GM12878 (cell line): Measurements from ENCODE around the gene HDAC7. TPM values are rescaled to one million over a fixed set of nuclear protein-coding genes. Genes with fewer than 3 reads are reported as not detected.

Source experiments
- ATAC-seq: fragments of 200-7000 bp; cut with Tn5 transposase; 3 replicates; pipeline ENCODE4 v1.9.1; 2020; ENCODE audit warnings: mild to moderate bottlenecking, moderate library complexity
- BruUV-seq: library from RNA; stranded (reverse); fragments of 400-500 nt; replicated peaks from 2 replicates; lab custom pipeline; 2021; lab: Mats Ljungman, UMichigan
- CTCF ChIA-PET: fragments of 300-600 bp; sonication (Branson Sonifier 250); formaldehyde crosslinking; extraction: SDS; loops from one replicate; lab custom pipeline; 2021; ENCODE audit warnings: inconsistent platforms; lab: Yijun Ruan, JAX
- POLR2A ChIA-PET: fragments of 350-600 bp; formaldehyde crosslinking; extraction: SDS; loops from one replicate; lab custom pipeline; 2021; ENCODE audit warnings: inconsistent platforms; lab: Charles Lee
- RAD21 ChIA-PET: fragments of 300-600 bp; sonication (Branson Sonifier 250); formaldehyde crosslinking; loops from one replicate; lab custom pipeline; 2023; ENCODE audit warnings: antibody characterized with exemption; ENCODE audit not compliant: unreplicated experiment; lab: Charles Lee
- SMC1A ChIA-PET: fragments of 300-600 bp; sonication (Branson Sonifier 250); formaldehyde crosslinking; loops from one replicate; lab custom pipeline; 2023; ENCODE audit not compliant: unreplicated experiment, uncharacterized antibody; lab: Charles Lee
- DNase-seq: peaks from one replicate; pipeline ENCODE4 v3.0.0-alpha.2; 2011; ENCODE audit warnings: low read depth, low spot score
- FAIRE-seq: peaks from 3 replicates; lab custom pipeline; 2011; peaks lifted over from hg19 to GRCh38; lab: Jason Lieb, UNC
- H2AFZ ChIP-seq: 2 replicates; pipeline ENCODE4 v1.6.0; 2011; ENCODE audit warnings: low read depth, low read length, control low read depth; ENCODE audit not compliant: control insufficient read depth
- H3K27ac ChIP-seq: 2 replicates; pipeline ENCODE4 v1.5.1; 2011; ENCODE audit warnings: control low read depth; ENCODE audit not compliant: control insufficient read depth, insufficient read depth
- H3K27me3 ChIP-seq, 2 experiments: replicated peaks in 1 of 2; 2 replicates each; pipeline versions ENCODE4 v1.6.0 to v1.6.1; 2011; ENCODE audit warnings: low read length in 1 of 2; ENCODE audit not compliant: control insufficient read depth in 2 of 2, insufficient read depth in 2 of 2
- H3K36me3 ChIP-seq, 2 experiments: 2 replicates each; pipeline ENCODE4 v1.5.1; 2011; ENCODE audit warnings: low read length in 1 of 2; ENCODE audit not compliant: control insufficient read depth in 2 of 2, insufficient read depth in 2 of 2
- H3K4me1 ChIP-seq: 2 replicates; pipeline ENCODE4 v1.6.1; 2011; ENCODE audit warnings: mild to moderate bottlenecking, low read length, moderate library complexity, mixed read lengths; ENCODE audit not compliant: control insufficient read depth, insufficient read depth
- H3K4me2 ChIP-seq: 2 replicates; pipeline ENCODE4 v1.6.0; 2011; ENCODE audit warnings: control low read depth; ENCODE audit not compliant: control insufficient read depth, insufficient read depth
- H3K4me3 ChIP-seq: fragments of 200-600 bp; sonication (generic); 2 replicates; pipeline ENCODE4 v1.5.1; 2016
- H3K79me2 ChIP-seq: 2 replicates; pipeline ENCODE4 v1.6.0; 2011; ENCODE audit warnings: low read length; ENCODE audit not compliant: control insufficient read depth, insufficient read depth
- H3K9ac ChIP-seq: 2 replicates; pipeline ENCODE4 v1.8.0; 2011; ENCODE audit warnings: low read length, control low read depth, mixed read lengths; ENCODE audit not compliant: control insufficient read depth, insufficient read depth
- H3K9me3 ChIP-seq: replicated peaks from 3 replicates; pipeline ENCODE4 v1.5.1; 2011; ENCODE audit warnings: mild to moderate bottlenecking, low read length; ENCODE audit not compliant: control insufficient read depth, insufficient read depth
- H4K20me1 ChIP-seq: 2 replicates; pipeline ENCODE4 v1.6.0; 2011; ENCODE audit not compliant: control insufficient read depth, insufficient read depth
- EGR1 ChIP-seq, 2 experiments: IDR thresholded peaks; 1 replicate in 1 of 2; 2 replicates in 1 of 2; pipeline ENCODE4 v1.6.1; 2011 to 2012; ENCODE audit warnings: low read depth in 2 of 2, low read length in 2 of 2, borderline replicate concordance in 1 of 2, mild to moderate bottlenecking in 1 of 2, moderate library complexity in 1 of 2
- JUNB ChIP-seq: IDR thresholded peaks from 2 replicates; pipeline ENCODE4 v1.6.1; 2016; ENCODE audit warnings: antibody characterized with exemption, mild to moderate bottlenecking
- JUND ChIP-seq: IDR thresholded peaks from 2 replicates; pipeline ENCODE4 v1.6.1; 2012; ENCODE audit warnings: low read depth, mild to moderate bottlenecking, low read length, improper control_type of control experiment, moderate library complexity
- RAD21 ChIP-seq: IDR thresholded peaks from 2 replicates; pipeline ENCODE4 v1.6.1; 2011; ENCODE audit warnings: mild to moderate bottlenecking, low read depth, low read length, moderate library complexity; ENCODE audit not compliant: insufficient read depth
- RB1 ChIP-seq: fragments of 450-650 bp; formaldehyde crosslinking; IDR thresholded peaks from 2 replicates; pipeline ENCODE4 v1.6.1; 2017; ENCODE audit warnings: mild to moderate bottlenecking, borderline replicate concordance
- SMC3 ChIP-seq: IDR thresholded peaks from 2 replicates; pipeline ENCODE4 v1.6.1; 2011; ENCODE audit warnings: low read length, improper control_type of control experiment, borderline replicate concordance
- STAT1 ChIP-seq: fragments of 450-650 bp; conservative IDR thresholded peaks from 2 replicates; pipeline ENCODE4 v1.6.1; 2014; ENCODE audit warnings: antibody characterized with exemption, mild to moderate bottlenecking
- TCF3 ChIP-seq: IDR thresholded peaks from 2 replicates; pipeline ENCODE4 v1.6.1; 2012; ENCODE audit warnings: low read depth, mild to moderate bottlenecking, low read length, borderline replicate concordance; ENCODE audit not compliant: insufficient read depth
- TCF7 ChIP-seq: IDR thresholded peaks from 2 replicates; pipeline ENCODE4 v1.6.1; 2014; ENCODE audit warnings: antibody characterized with exemption, borderline replicate concordance
- YBX1 ChIP-seq: fragments of 450-650 bp; IDR thresholded peaks from 2 replicates; pipeline ENCODE4 v1.6.1; 2016; ENCODE audit warnings: antibody characterized with exemption
- WGBS: methylation state at CpG from one replicate; pipeline ENCODE4 v1.1.6; 2016; ENCODE audit warnings: low lambda C conversion rate; ENCODE audit not compliant: insufficient replicate concordance, insufficient coverage; ENCODE audit errors: missing lambda C conversion rate; 5-methylcytosine and 5-hydroxymethylcytosine counted together
- in situ Hi-C: fragments of 300-500 bp; cut with MboI; formaldehyde crosslinking; loops from 9 replicates; pipeline ENCODE4 v1.14.3; 2018; ENCODE audit warnings: mixed read lengths
- intact Hi-C: fragments of 100-400 bp; cut with micrococcal nuclease; formaldehyde crosslinking; loops from one replicate; pipeline ENCODE4 v1.14.2; 2022; ENCODE audit not compliant: unreplicated experiment
- polyA plus RNA-seq, 11 experiments: library from polyadenylated mRNA; depleted of rRNA in 4 of 11; unstranded in 6 of 11; stranded (reverse) in 5 of 11; fragments of >200 nt; fragmentation: Nextera tagmentation in 4 of 11; fragmentation: Illumina TruSeq in 1 of 11; extraction: Ambion mirVana in 4 of 11; extraction: Trizol in 1 of 11; gene quantifications; 1 replicate in 1 of 11; 2 replicates in 10 of 11; pipeline versions ENCODE4 v1.2.1 to v1.2.3, GENCODE V29; 2011 to 2016; ENCODE audit warnings: inconsistent platforms in 2 of 11, missing spikeins in 2 of 11, low read depth in 1 of 11
- total RNA-seq, 4 experiments: library from RNA; depleted of rRNA in 3 of 4; stranded (reverse); fragments of >200 nt in 3 of 4; fragmentation: Illumina TruSeq in 1 of 4; extraction: Trizol in 1 of 4; gene quantifications; 2 replicates each; pipeline versions ENCODE4 v1.2.1 to v1.2.3, GENCODE V29; 2013 to 2021
- TF ChIP-seq, protein P1 (sequence below), 3 experiments: IDR thresholded peaks in 2 of 3; conservative IDR thresholded peaks in 1 of 3; 2 replicates each; pipeline ENCODE4 v1.5.1; 2011; ENCODE audit warnings: low read depth in 3 of 3, low read length in 3 of 3, mild to moderate bottlenecking in 3 of 3, control low read depth in 2 of 3, moderate library complexity in 2 of 3, inconsistent platforms in 1 of 3, mixed read lengths in 1 of 3; ENCODE audit not compliant: control insufficient read depth in 2 of 3, insufficient read depth in 1 of 3; ENCODE audit errors: extremely low read depth in 1 of 3
- TF ChIP-seq, protein P2 (sequence below): IDR thresholded peaks from 2 replicates; pipeline ENCODE4 v1.6.1; 2012; ENCODE audit warnings: low read depth, low read length, improper control_type of control experiment
- TF ChIP-seq, protein P3 (sequence below): fragments of 450-650 bp; formaldehyde crosslinking; IDR thresholded peaks from 2 replicates; pipeline ENCODE4 v1.5.0; 2022; ENCODE audit warnings: mild to moderate bottlenecking, missing genetic modification characterization

The HDAC7 gene
- total and polyA plus RNA-seq, 10 of the 15 experiments (the other 5 are each of a cell fraction or from before 2014, with no cell fraction given) = 0.47 to 18.3 (median 5.4) TPM

DNA sequence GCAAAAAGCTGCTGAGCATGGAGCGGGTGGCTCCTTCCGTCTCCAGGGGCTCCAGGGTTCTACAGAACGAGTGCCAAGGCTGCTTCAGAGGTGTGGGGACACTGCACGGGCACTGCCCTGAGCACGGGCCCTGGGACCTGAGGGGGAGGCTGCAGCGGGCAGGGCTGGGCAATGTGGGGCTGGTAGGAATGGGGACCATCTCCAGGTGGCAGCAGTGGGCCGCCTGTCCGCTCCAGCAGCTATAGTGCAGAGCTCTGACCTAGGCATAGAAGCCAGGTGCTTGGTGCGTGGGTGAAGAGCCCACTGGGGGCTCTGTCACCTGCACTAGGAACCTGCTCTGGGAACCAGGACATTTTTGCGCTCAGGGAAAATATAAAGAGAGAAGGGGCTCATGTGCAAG, 22.3 kb downstream of the HDAC7 start:
- intact Hi-C loops (loop anchor here (1.0 kb wide), 2 partner anchors 40 to 152 kb away; no protein-coding TSS in a partner anchor), in situ Hi-C loops (no loop called here)
- Histone ChIP-seq H3K4me1 (peaks cover 1% of the 10 kb centered on the region), H3K27me3 (no peaks in the 10 kb centered on the region; a peak in 1 of 4 replicates), H3K27ac (no peak overlapping the region), H3K9ac (no peak overlapping the region), H3K4me3 (no peak overlapping the region), H4K20me1 (no peaks in the 10 kb centered on the region), H3K79me2 (no peaks in the 10 kb centered on the region), H3K9me3 (no peaks in the 10 kb centered on the region), H3K4me2 (no peak overlapping the region), H2AFZ (no peak overlapping the region), H3K36me3 (peaks cover 0 to 3% of the 10 kb centered on the region in 2 experiments; a peak in 2 of 4 replicates)
- peak; percentile 89 for ATAC-seq
- RAD21 ChIA-PET = interaction anchor here (0.7 to 7.5 kb wide), 10 partner anchors 10 to 152 kb away, joined by 3 to 166 read pairs (median 4); no protein-coding TSS in a partner anchor
- FAIRE-seq = peak; percentile 35
- TF ChIP-seq SMC3 (peak; percentile 95), TCF3 (no peak), YBX1 (no peak), RB1 (peak; percentile 27; the same call in 1 of the 2 replicates), STAT1 (0 out of 2 replicates have a peak, but pooled peaks have one; percentile 29), EGR1 (IDR thresholded peaks at IDR 0.05; ENCODE audit: borderline replicate concordance in 1 of 2, low read depth in 2 of 2, low read length in 2 of 2) (0 out of 3 replicates have a peak, but pooled peaks of 1 of the 2 experiments have one; percentile 43), JUND (no peak), RAD21 (peak; percentile 77), TCF7 (no peak), JUNB (no peak)
- TF ChIP-seq, protein P1, sequence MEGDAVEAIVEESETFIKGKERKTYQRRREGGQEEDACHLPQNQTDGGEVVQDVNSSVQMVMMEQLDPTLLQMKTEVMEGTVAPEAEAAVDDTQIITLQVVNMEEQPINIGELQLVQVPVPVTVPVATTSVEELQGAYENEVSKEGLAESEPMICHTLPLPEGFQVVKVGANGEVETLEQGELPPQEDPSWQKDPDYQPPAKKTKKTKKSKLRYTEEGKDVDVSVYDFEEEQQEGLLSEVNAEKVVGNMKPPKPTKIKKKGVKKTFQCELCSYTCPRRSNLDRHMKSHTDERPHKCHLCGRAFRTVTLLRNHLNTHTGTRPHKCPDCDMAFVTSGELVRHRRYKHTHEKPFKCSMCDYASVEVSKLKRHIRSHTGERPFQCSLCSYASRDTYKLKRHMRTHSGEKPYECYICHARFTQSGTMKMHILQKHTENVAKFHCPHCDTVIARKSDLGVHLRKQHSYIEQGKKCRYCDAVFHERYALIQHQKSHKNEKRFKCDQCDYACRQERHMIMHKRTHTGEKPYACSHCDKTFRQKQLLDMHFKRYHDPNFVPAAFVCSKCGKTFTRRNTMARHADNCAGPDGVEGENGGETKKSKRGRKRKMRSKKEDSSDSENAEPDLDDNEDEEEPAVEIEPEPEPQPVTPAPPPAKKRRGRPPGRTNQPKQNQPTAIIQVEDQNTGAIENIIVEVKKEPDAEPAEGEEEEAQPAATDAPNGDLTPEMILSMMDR (IDR thresholded peaks at IDR 0.05 in 2 of 3, conservative IDR thresholded peaks at IDR 0.05 in 1 of 3; ENCODE audit: control insufficient read depth in 2 of 3, extremely low read depth in 1 of 3, insufficient read depth in 1 of 3, low read depth in 3 of 3, low read length in 3 of 3) = peak; percentile 63 to 74 (median 65)
- TF ChIP-seq, protein P2, sequence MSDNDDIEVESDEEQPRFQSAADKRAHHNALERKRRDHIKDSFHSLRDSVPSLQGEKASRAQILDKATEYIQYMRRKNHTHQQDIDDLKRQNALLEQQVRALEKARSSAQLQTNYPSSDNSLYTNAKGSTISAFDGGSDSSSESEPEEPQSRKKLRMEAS = no peak
- TF ChIP-seq, protein P3, sequence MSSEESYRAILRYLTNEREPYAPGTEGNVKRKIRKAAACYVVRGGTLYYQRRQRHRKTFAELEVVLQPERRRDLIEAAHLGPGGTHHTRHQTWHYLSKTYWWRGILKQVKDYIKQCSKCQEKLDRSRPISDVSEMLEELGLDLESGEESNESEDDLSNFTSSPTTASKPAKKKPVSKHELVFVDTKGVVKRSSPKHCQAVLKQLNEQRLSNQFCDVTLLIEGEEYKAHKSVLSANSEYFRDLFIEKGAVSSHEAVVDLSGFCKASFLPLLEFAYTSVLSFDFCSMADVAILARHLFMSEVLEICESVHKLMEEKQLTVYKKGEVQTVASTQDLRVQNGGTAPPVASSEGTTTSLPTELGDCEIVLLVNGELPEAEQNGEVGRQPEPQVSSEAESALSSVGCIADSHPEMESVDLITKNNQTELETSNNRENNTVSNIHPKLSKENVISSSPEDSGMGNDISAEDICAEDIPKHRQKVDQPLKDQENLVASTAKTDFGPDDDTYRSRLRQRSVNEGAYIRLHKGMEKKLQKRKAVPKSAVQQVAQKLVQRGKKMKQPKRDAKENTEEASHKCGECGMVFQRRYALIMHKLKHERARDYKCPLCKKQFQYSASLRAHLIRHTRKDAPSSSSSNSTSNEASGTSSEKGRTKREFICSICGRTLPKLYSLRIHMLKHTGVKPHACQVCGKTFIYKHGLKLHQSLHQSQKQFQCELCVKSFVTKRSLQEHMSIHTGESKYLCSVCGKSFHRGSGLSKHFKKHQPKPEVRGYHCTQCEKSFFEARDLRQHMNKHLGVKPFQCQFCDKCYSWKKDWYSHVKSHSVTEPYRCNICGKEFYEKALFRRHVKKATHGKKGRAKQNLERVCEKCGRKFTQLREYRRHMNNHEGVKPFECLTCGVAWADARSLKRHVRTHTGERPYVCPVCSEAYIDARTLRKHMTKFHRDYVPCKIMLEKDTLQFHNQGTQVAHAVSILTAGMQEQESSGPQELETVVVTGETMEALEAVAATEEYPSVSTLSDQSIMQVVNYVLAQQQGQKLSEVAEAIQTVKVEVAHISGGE = no peak
- no peak for DNase-seq
- CTCF ChIA-PET = interaction anchor here (1.0 to 7.9 kb wide), 8 partner anchors 11 to 152 kb away, joined by 3 to 215 read pairs (median 4); no protein-coding TSS in a partner anchor
- 41% methylated on average over 10 of the region's 10 CpGs for WGBS
- SMC1A ChIA-PET = interaction anchor here (0.6 to 4.0 kb wide), 10 partner anchors 9 to 88 kb away, joined by 3 to 43 read pairs (median 4); no protein-coding TSS in a partner anchor
- POLR2A ChIA-PET = interaction anchor here (1.4 kb wide), 1 partner anchor 40 kb away, joined by 8 read pairs; no protein-coding TSS in a partner anchor
- no TSS peak for BruUV-seq
